ENCODE measurements around the gene RAC3.

The RAC3 gene

GRCh38 chr17:82073446-82073845 is 42.0 kb downstream of the RAC3 start:
- H3K27ac ChIP-seq = no peak overlapping the region
- no peak for TF ChIP-seq CTCF (conservative IDR thresholded peaks at IDR 0.05)

GRCh38 chr17:82076018-82076784 is 44.7 kb downstream of the RAC3 start:
- H3K27ac ChIP-seq = no peak overlapping the region
- TF ChIP-seq CTCF (conservative IDR thresholded peaks at IDR 0.05) = no peak

- TF ChIP-seq CTCF (conservative IDR thresholded peaks at IDR 0.05) = no peak
- H3K27ac ChIP-seq = no peak overlapping the region
Measured at GRCh38 chr17:82076785-82077591, 45.5 kb downstream of the RAC3 start.

GRCh38 chr17:82077617-82078358 is 46.3 kb downstream of the RAC3 start:
- no peak for TF ChIP-seq CTCF (conservative IDR thresholded peaks at IDR 0.05)
- H3K27ac ChIP-seq = no peak overlapping the region

- H3K27ac ChIP-seq = no peak overlapping the region
- TF ChIP-seq CTCF (conservative IDR thresholded peaks at IDR 0.05) = no peak
Measured at GRCh38 chr17:82078433-82078832, 47.0 kb downstream of the RAC3 start.

- H3K27ac ChIP-seq = no peak overlapping the region
- TF ChIP-seq CTCF (conservative IDR thresholded peaks at IDR 0.05) = no peak
Measured at GRCh38 chr17:82079001-82079677, 47.7 kb downstream of the RAC3 start.

Measured in VCaP (cell line).